Measurements from ENCODE around the gene ANTXR2.
"Not testable (repeated sequence)": the region's sequence is repeated elsewhere in the genome, so short reads cannot be mapped to it uniquely, and the experiment has no call there.

DNA sequence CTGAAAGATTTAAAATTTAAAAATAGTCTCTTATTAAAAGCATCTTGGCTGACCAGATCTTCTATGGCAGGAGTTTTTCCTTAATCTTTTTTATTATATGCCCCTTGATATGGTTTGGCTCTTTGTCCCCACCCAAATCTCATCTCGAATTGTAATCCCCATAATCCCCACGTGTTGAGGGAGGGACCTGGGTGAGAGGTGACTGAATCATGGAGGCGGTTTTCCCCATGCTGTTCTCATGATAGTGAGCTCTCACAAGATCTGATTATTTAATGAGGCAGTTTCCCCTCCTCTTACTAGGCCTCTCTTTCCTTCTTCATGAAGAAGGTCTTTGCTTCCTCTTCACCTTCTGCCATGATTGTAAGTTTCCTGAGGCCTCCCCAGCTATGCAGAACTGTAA lies 74.0 kb downstream of the ANTXR2 start:
- TF ChIP-seq, protein P1, sequence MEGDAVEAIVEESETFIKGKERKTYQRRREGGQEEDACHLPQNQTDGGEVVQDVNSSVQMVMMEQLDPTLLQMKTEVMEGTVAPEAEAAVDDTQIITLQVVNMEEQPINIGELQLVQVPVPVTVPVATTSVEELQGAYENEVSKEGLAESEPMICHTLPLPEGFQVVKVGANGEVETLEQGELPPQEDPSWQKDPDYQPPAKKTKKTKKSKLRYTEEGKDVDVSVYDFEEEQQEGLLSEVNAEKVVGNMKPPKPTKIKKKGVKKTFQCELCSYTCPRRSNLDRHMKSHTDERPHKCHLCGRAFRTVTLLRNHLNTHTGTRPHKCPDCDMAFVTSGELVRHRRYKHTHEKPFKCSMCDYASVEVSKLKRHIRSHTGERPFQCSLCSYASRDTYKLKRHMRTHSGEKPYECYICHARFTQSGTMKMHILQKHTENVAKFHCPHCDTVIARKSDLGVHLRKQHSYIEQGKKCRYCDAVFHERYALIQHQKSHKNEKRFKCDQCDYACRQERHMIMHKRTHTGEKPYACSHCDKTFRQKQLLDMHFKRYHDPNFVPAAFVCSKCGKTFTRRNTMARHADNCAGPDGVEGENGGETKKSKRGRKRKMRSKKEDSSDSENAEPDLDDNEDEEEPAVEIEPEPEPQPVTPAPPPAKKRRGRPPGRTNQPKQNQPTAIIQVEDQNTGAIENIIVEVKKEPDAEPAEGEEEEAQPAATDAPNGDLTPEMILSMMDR (IDR thresholded peaks at IDR 0.05; ENCODE audit: low read depth, low read length), result not testable (repeated sequence)
- TF ChIP-seq MAX (IDR thresholded peaks at IDR 0.05; ENCODE audit: low read depth, low read length); POLR2A (IDR thresholded peaks at IDR 0.05; ENCODE audit: extremely low read depth, insufficient read length); MYC (IDR thresholded peaks at IDR 0.05; ENCODE audit: low read depth, low read length): not testable (repeated sequence)
